CD4-positive, alpha-beta T cell treated with Interleukin-10 for 1 hour (primary cell): ENCODE data around the gene BCR.
A peak's percentile ranks its signal among the peaks of the same experiment; 100 is the strongest.

Experiments
- DNase-seq: peaks from one replicate; pipeline ENCODE4 v3.0.0-alpha.2; 2020

BCR gene

GRCh38 chr22:23266780-23267179 lies 86.5 kb downstream of the BCR start:
- DNase-seq: no peak

- no peak for DNase-seq
Measured at GRCh38 chr22:23267226-23268043, 87.1 kb downstream of the BCR start.

- DNase-seq: no peak
Measured at GRCh38 chr22:23268139-23268712, 87.9 kb downstream of the BCR start.

- DNase-seq: no peak
Measured at GRCh38 chr22:23268877-23269276, 88.6 kb downstream of the BCR start.

GRCh38 chr22:23269441-23270211 lies 89.3 kb downstream of the BCR start:
- DNase-seq: no peak

GRCh38 chr22:23270212-23270733 lies 90.0 kb downstream of the BCR start:
- no peak for DNase-seq

GRCh38 chr22:23270798-23271596 lies 90.7 kb downstream of the BCR start:
- no peak for DNase-seq

GRCh38 chr22:23271597-23271908 lies 91.2 kb downstream of the BCR start:
- DNase-seq: no peak

GRCh38 chr22:23272371-23272770 lies 92.1 kb downstream of the BCR start:
- no peak for DNase-seq

GRCh38 chr22:23272834-23273233 lies 92.5 kb downstream of the BCR start:
- DNase-seq: no peak

GRCh38 chr22:23273445-23274145 lies 93.3 kb downstream of the BCR start:
- no peak for DNase-seq

- DNase-seq: no peak
Measured at GRCh38 chr22:23274146-23274526, 93.8 kb downstream of the BCR start.

- DNase-seq: no peak
Measured at GRCh38 chr22:23274891-23275694, 94.8 kb downstream of the BCR start.

- no peak for DNase-seq
Measured at GRCh38 chr22:23275751-23276150, 95.4 kb downstream of the BCR start.

- no peak for DNase-seq
Measured at GRCh38 chr22:23276656-23277582, 96.6 kb downstream of the BCR start.

GRCh38 chr22:23277583-23278295 lies 97.4 kb downstream of the BCR start:
- no peak for DNase-seq

- DNase-seq: peak; percentile 43
Measured at GRCh38 chr22:23278883-23279675, 98.8 kb downstream of the BCR start.

GRCh38 chr22:23279781-23280180 lies 99.5 kb downstream of the BCR start:
- no peak for DNase-seq
